A549 treated with CORT108297 at 1 μM for 4 hours (cell line): ENCODE data around the gene CLIC2. TPM values are rescaled to one million over a fixed set of nuclear protein-coding genes. Genes with fewer than 3 reads are reported as not detected.

Source experiments
- total RNA-seq: library from RNA; stranded (reverse); fragments of 200-300 nt; extraction: Qiagen RNA extraction; gene quantifications from 5 replicates; pipeline ENCODE4 v1.2.3, GENCODE V29; 2022

Gene CLIC2
- 0.07 to 0.12 TPM (median 0.08 TPM) in 5 replicates for total RNA-seq

DNA sequence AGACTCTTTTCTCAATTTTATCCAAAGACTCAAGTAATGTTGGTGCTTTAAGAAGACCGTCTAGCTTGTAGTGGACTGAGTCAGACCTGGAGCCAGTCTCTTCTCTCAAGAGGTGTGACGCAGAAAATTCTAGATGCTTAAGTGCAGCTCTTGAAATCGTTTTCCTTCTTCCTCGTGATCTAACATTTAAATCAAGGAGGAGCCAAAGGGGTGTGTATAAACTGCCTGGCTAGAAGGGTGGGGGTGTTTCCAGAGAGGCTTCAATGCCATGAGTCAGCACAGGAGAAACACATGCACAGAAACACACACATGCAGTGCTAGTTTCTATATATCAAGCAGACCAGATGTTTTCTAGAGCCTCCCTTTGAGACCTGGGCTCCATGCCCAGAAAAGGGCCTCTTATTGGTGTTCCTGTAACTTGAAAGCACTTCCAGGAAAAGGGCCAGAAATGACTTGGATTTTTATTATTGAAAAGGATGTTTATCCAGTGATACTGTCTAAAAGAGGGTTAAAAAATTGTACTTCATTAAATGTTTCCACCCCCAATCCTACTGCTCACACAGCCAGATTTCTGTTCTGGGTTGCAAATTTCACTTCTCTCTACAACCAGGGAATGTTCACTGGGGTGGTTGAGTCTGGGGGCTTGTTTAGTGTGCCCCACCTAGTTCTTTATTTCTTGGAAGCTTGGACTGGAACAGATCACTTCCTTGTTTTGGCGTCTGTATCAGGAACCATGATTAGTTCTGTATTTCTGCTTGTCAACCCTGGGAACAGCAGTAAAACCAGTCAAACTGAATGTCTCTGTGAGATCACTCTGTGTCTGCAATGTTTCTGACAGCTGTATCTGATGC lies at the start of gene CLIC2:
CLIC2 (minus strand) TSS at position 129 of the 851 bp plus-strand sequence. CDS start 187 bp downstream, outside the sequence.

DNA sequence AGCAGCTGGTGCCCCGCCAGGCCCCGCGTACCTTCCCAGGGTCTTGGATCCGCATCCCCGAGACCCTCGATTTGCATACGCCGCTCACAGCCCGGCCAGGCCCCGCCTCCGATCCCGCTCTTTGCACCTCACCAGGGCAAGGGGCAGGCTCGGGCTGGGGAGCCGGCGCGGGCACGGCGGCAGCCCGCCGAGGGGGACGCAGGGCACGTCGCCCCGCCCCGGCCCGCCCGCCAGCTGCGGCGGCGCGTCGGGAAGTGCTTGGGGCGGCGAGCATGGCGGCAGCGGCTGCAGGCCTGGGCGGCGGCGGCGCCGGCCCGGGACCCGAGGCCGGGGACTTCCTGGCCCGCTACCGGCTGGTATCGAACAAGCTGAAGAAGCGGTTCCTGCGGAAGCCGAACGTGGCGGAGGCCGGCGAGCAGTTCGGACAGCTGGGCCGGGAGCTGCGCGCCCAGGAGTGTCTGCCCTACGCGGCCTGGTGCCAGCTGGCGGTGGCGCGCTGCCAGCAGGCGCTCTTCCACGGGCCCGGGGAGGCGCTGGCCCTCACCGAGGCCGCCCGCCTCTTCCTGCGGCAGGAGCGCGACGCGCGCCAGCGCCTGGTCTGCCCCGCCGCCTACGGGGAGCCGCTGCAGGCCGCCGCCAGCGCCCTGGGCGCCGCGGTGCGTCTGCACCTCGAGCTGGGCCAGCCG lies 47.6 kb upstream of the CLIC2 start, which contains the start of gene F8A2:
F8A2 (plus strand) TSS at position 253 of the 686 bp plus-strand sequence; CDS start at position 273, 20 bp downstream.

GRCh38 chrX:155263854-155264628 lies 70.4 kb downstream of the CLIC2 start, which contains the start of gene RAB39B:
Gene RAB39B, minus strand, starts transcription at chrX:155264491. Its CDS starts 203 bp downstream, at chrX:155264288.

Other genes with a start within 250 kb of the CLIC2 start
- gene VBP1, start 118.2 kb downstream of the CLIC2 start, total RNA-seq: 49.8 to 71.0 TPM (median 51.6 TPM) in 5 replicates
- 0.60 to 1.2 TPM (median 0.76 TPM) in 5 replicates for gene RAB39B, start 70.1 kb downstream of the CLIC2 start, total RNA-seq
- not detected in 5 replicates for gene F8A2, start 47.5 kb upstream of the CLIC2 start, total RNA-seq
- 0.48 to 1.5 TPM (median 0.96 TPM) in 5 replicates for gene F8A3, start 124.0 kb upstream of the CLIC2 start, total RNA-seq